ENCODE measurements around the gene ATM. TPM values are rescaled to one million over a fixed set of nuclear protein-coding genes. Genes with fewer than 3 reads are reported as not detected.

ATM gene
- total RNA-seq, 1 donor from 2014 or later: 37.3 TPM

DNA sequence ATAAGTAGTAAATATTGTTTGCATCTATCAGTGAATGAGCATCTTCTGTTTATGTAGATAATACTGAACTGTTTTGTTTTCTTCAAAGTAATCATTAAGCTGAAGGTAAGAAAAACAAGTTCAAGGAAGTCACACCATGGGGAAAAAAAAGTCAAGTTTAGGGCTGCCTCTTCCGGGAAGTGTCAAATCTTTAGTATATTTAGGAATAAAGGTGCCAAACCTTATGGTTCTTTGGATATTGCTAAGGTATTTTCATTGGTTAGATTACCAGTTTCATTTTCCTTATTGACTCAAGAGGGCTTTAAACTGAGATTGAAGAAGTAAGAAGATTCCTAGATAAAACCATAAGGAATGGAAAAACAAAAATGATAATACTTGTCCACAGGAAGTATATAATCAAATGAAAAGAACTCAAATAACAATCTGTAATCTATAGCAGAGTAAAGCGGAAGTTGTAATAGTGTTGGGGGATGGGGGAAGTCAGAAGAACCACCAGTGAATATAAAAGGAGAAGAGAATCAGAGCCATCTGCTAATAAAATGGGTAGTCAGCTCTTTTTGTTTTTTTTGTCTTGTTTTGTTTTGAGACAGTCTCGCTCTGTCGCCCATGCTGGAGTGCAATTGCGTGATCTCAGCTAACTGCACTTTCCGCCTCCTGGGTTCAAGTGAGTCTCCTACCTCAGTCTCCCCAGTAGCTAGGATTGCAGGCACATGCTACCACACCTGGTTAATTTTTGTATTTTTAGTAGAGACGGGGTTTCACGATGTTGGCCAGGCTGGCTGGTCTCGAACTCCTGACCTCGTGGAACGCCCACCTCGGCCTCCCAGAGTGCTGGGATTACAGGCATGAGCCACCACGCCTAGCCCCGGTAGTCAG, 2.3 kb downstream of the ATM start:
- no peak for DNase-seq (ENCODE audit: low spot score)
- Mint-ChIP-seq H3K36me3 (ENCODE audit: low read depth) (peaks cover 19% of the 10 kb centered on the region), H3K4me1 (ENCODE audit: low read depth) (peaks cover 20% of the 10 kb centered on the region), H3K27ac (no peak overlapping the region), H3K4me3 (no peak overlapping the region), H3K27me3 (ENCODE audit: insufficient read depth) (no peaks in the 10 kb centered on the region), H3K9me3 (no peaks in the 10 kb centered on the region)
- intact Hi-C loops (cut with micrococcal nuclease): loop anchor here (1.0 to 10.0 kb wide), 5 partner anchors 11 to 660 kb away; partner anchors contain the start of genes ALKBH8 and SLC35F2

DNA sequence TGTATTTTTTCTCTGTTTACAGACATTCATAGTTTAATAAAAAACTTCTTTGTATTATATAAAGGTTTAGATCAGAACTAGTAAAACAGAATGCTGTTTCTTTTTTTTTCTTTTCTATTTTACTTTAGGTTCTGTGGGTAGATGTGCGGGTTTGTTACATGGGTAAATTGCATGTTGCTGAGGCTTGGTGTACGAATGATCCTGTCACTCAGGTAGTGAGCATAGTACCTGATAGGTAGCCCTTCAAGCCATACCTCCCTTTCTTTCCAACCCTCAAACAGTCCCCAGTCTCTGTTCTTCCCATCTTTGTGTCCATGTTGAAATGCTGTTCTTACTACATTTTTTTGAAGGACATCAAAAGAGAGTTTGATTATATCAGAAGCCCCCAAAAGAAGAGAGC, 3.2 kb downstream of the ATM start:
- Mint-ChIP-seq H3K4me3 (peak overlapping the region; percentile 79), H3K27ac (peak overlapping the region; percentile 87), H3K36me3 (ENCODE audit: low read depth) (peaks cover 22% of the 10 kb centered on the region), H3K9me3 (no peaks in the 10 kb centered on the region), H3K4me1 (ENCODE audit: low read depth) (peaks cover 11% of the 10 kb centered on the region), H3K27me3 (ENCODE audit: insufficient read depth) (no peaks in the 10 kb centered on the region)
- intact Hi-C loops (cut with micrococcal nuclease): loop anchor here (10.0 kb wide), 1 partner anchor 661 kb away; the partner anchor contains the start of gene ALKBH8
- no peak for DNase-seq (ENCODE audit: low spot score)

DNA sequence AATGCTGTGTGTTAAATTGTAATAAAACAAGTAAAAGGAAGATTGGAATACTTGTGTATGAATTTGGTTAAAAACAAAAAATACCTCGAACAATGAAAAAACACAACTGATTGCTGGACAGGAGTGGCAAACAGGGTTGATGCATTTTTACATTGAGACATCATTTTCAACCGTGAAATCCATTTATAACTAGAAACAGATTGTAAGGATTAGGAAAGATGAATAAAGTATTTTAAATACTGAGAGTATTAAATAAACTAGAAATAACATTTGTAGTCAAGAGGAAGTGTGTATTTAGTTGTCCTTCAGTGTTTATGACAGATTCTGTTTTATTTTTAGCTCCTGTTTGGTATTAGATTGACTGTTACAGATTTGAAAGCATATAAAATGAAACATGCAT, 5.4 kb downstream of the ATM start:
- H3K4me3 Mint-ChIP-seq: no peak overlapping the region
- no peak overlapping the region for H3K27ac Mint-ChIP-seq
- H3K36me3 Mint-ChIP-seq (ENCODE audit: low read depth): peaks cover 33% of the 10 kb centered on the region
- no peaks in the 10 kb centered on the region for H3K9me3 Mint-ChIP-seq
- intact Hi-C loops (cut with micrococcal nuclease): loop anchor here (10.0 kb wide), 1 partner anchor 663 kb away; the partner anchor contains the start of gene ALKBH8
- no peak for DNase-seq (ENCODE audit: low spot score)
- peaks cover 14% of the 10 kb centered on the region for H3K4me1 Mint-ChIP-seq (ENCODE audit: low read depth)
- H3K27me3 Mint-ChIP-seq (ENCODE audit: insufficient read depth): no peaks in the 10 kb centered on the region

- intact Hi-C loops (cut with micrococcal nuclease): no loop called here
- H3K27ac Mint-ChIP-seq: no peak overlapping the region
- H3K27me3 Mint-ChIP-seq (ENCODE audit: insufficient read depth): no peaks in the 10 kb centered on the region
- H3K4me1 Mint-ChIP-seq (ENCODE audit: low read depth): peaks cover 36% of the 10 kb centered on the region
- peaks cover 3% of the 10 kb centered on the region for H3K9me3 Mint-ChIP-seq
- H3K36me3 Mint-ChIP-seq (ENCODE audit: low read depth): peaks cover 41% of the 10 kb centered on the region
- no peak overlapping the region for H3K4me3 Mint-ChIP-seq
- DNase-seq (ENCODE audit: low spot score): no peak
Observed at GRCh38 chr11:108233277-108233945, 10.5 kb downstream of the ATM start.

- DNase-seq (ENCODE audit: low spot score): no peak
- Mint-ChIP-seq H3K27me3 (ENCODE audit: insufficient read depth) (peaks cover 3% of the 10 kb centered on the region), H3K27ac (no peak overlapping the region), H3K4me1 (ENCODE audit: low read depth) (peaks cover 48% of the 10 kb centered on the region), H3K9me3 (peaks cover 3% of the 10 kb centered on the region), H3K36me3 (ENCODE audit: low read depth) (peaks cover 44% of the 10 kb centered on the region), H3K4me3 (no peak overlapping the region)
- intact Hi-C loops (cut with micrococcal nuclease): loop anchor here (5.0 kb wide), 1 partner anchor 67 kb away; no protein-coding TSS in a partner anchor
Observed at GRCh38 chr11:108235192-108235591, 12.3 kb downstream of the ATM start.

DNA sequence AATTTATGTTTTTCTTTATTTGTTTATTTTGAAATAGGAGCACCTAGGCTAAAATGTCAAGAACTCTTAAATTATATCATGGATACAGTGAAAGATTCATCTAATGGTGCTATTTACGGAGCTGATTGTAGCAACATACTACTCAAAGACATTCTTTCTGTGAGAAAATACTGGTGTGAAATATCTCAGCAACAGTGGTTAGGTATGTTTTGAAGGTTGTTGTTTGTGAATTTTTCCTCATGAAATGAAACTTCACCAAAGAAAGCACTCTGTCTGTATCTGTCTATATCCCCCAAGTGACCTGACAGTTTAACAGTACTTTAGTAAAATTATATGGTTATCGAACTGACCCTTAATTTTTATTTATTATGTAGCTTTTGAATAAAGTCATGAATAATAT, 12.8 kb downstream of the ATM start:
- Mint-ChIP-seq H3K36me3 (ENCODE audit: low read depth) (peaks cover 45% of the 10 kb centered on the region), H3K27ac (peak overlapping the region; percentile 78), H3K27me3 (ENCODE audit: insufficient read depth) (peaks cover 4% of the 10 kb centered on the region), H3K4me3 (peak overlapping the region; percentile 68), H3K9me3 (peaks cover 3% of the 10 kb centered on the region), H3K4me1 (ENCODE audit: low read depth) (peaks cover 52% of the 10 kb centered on the region)
- DNase-seq (ENCODE audit: low spot score): no peak
- intact Hi-C loops (cut with micrococcal nuclease): loop anchor here (1.0 to 5.0 kb wide), 6 partner anchors 10 to 498 kb away; no protein-coding TSS in a partner anchor

GRCh38 chr11:108237058-108237481, 14.2 kb downstream of the ATM start:
- Mint-ChIP-seq H3K4me3 (peak overlapping the region; percentile 68), H3K9me3 (peaks cover 3% of the 10 kb centered on the region), H3K36me3 (ENCODE audit: low read depth) (peaks cover 46% of the 10 kb centered on the region), H3K4me1 (ENCODE audit: low read depth) (peaks cover 60% of the 10 kb centered on the region), H3K27ac (peak overlapping the region; percentile 78), H3K27me3 (ENCODE audit: insufficient read depth) (peaks cover 4% of the 10 kb centered on the region)
- intact Hi-C loops (cut with micrococcal nuclease): loop anchor here (2.0 to 5.0 kb wide), 3 partner anchors 65 to 396 kb away; no protein-coding TSS in a partner anchor
- DNase-seq (ENCODE audit: low spot score): no peak

GRCh38 chr11:108239076-108239475, 16.2 kb downstream of the ATM start:
- Mint-ChIP-seq H3K36me3 (ENCODE audit: low read depth) (peaks cover 43% of the 10 kb centered on the region), H3K27me3 (ENCODE audit: insufficient read depth) (peaks cover 4% of the 10 kb centered on the region), H3K9me3 (peaks cover 3% of the 10 kb centered on the region), H3K4me1 (ENCODE audit: low read depth) (peaks cover 63% of the 10 kb centered on the region), H3K4me3 (no peak overlapping the region), H3K27ac (no peak overlapping the region)
- DNase-seq (ENCODE audit: low spot score): no peak
- intact Hi-C loops (cut with micrococcal nuclease): loop anchor here (5.0 kb wide), 1 partner anchor 63 kb away; no protein-coding TSS in a partner anchor

DNA sequence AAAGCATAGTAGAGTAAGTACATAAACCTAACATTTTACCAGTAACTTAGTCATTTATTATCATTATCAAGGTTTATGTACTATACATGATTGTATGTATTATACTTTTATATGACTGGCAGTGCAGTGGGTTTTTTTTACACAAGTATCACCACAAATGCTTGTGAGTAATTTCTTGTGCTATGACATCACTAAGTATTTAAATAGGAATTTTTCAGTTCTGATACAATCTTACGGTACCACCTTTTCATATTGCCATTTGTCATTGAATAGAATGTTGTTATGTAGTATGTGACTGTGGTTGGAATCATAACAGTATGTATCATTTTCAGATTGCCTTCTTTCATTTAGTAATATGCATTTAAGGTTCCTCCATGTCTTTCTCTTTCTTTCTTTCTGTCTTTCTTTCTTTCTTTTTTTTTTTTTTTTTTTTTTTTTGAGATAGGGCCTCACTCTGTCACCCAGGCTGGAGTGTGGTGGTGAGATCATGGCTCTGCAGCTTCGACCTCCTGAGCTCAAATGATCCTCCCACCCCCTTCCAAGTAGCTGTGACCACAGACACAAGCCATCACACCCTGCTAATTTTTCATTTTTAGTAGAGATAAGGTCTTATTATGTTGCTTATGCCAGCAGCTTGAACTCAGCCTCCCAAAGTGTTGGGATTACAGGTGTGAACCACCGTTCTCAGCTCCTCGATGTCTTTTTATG, 18.6 kb downstream of the ATM start:
- peaks cover 53% of the 10 kb centered on the region for H3K4me1 Mint-ChIP-seq (ENCODE audit: low read depth)

GRCh38 chr11:108242422-108242821, 19.6 kb downstream of the ATM start:
- no peak overlapping the region for H3K4me3 Mint-ChIP-seq

More for the DNA sequence above, 18.6 kb downstream of the ATM start:
- Mint-ChIP-seq H3K9me3 (no peaks in the 10 kb centered on the region), H3K27ac (peak overlapping the region; percentile 15), H3K4me3 (no peak overlapping the region), H3K27me3 (ENCODE audit: insufficient read depth) (peaks cover 4% of the 10 kb centered on the region), H3K36me3 (ENCODE audit: low read depth) (peaks cover 49% of the 10 kb centered on the region)
- no peak for DNase-seq (ENCODE audit: low spot score)
- intact Hi-C loops (cut with micrococcal nuclease): loop anchor here (1.0 to 5.0 kb wide), 5 partner anchors 17 to 1836 kb away; partner anchors contain the start of gene C11orf65

GRCh38 chr11:108246308-108246707, 23.4 kb downstream of the ATM start:
- Mint-ChIP-seq H3K27ac (no peak overlapping the region), H3K4me3 (no peak overlapping the region), H3K27me3 (ENCODE audit: insufficient read depth) (no peaks in the 10 kb centered on the region), H3K36me3 (ENCODE audit: low read depth) (peaks cover 39% of the 10 kb centered on the region), H3K9me3 (no peaks in the 10 kb centered on the region), H3K4me1 (ENCODE audit: low read depth) (peaks cover 22% of the 10 kb centered on the region)
- intact Hi-C loops (cut with micrococcal nuclease): no loop called here
- no peak for DNase-seq (ENCODE audit: low spot score)

More at GRCh38 chr11:108242422-108242821, 19.6 kb downstream of the ATM start:
- intact Hi-C loops (cut with micrococcal nuclease): loop anchor here (5.0 kb wide), 1 partner anchor 1835 kb away; no protein-coding TSS in a partner anchor
- no peaks in the 10 kb centered on the region for H3K9me3 Mint-ChIP-seq
- H3K4me1 Mint-ChIP-seq (ENCODE audit: low read depth): peaks cover 43% of the 10 kb centered on the region
- no peak overlapping the region for H3K27ac Mint-ChIP-seq
- peaks cover 49% of the 10 kb centered on the region for H3K36me3 Mint-ChIP-seq (ENCODE audit: low read depth)
- DNase-seq (ENCODE audit: low spot score): no peak
- H3K27me3 Mint-ChIP-seq (ENCODE audit: insufficient read depth): peaks cover 4% of the 10 kb centered on the region

DNA sequence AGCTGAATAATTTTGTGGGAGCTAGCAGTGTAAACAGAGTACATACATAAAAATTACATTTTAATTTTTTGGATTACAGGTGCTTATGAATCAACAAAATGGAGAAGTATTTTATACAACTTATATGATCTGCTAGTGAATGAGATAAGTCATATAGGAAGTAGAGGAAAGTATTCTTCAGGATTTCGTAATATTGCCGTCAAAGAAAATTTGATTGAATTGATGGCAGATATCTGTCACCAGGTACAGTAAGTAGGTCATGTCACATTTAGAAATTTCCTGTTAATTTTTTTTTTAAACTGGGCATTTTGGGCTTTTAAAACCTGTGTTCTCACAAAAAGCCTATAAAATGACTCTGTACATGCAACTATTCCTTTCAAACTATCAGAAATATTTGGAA, 24.0 kb downstream of the ATM start:
- peaks cover 16% of the 10 kb centered on the region for H3K4me1 Mint-ChIP-seq (ENCODE audit: low read depth)
- DNase-seq (ENCODE audit: low spot score): no peak
- H3K4me3 Mint-ChIP-seq: no peak overlapping the region
- peaks cover 40% of the 10 kb centered on the region for H3K36me3 Mint-ChIP-seq (ENCODE audit: low read depth)
- H3K27ac Mint-ChIP-seq: no peak overlapping the region
- no peaks in the 10 kb centered on the region for H3K27me3 Mint-ChIP-seq (ENCODE audit: insufficient read depth)
- intact Hi-C loops (cut with micrococcal nuclease): no loop called here
- no peaks in the 10 kb centered on the region for H3K9me3 Mint-ChIP-seq
